ENCODE results near the gene MRPL41. TPM values are rescaled to one million over a fixed set of nuclear protein-coding genes. Genes with fewer than 3 reads are reported as not detected.

MRPL41 gene
- total and polyA plus RNA-seq, 2 of the 13 experiments (the other 11 are each of a cell fraction or from before 2014, with no cell fraction given) = 20.9 to 54.0 TPM

DNA sequence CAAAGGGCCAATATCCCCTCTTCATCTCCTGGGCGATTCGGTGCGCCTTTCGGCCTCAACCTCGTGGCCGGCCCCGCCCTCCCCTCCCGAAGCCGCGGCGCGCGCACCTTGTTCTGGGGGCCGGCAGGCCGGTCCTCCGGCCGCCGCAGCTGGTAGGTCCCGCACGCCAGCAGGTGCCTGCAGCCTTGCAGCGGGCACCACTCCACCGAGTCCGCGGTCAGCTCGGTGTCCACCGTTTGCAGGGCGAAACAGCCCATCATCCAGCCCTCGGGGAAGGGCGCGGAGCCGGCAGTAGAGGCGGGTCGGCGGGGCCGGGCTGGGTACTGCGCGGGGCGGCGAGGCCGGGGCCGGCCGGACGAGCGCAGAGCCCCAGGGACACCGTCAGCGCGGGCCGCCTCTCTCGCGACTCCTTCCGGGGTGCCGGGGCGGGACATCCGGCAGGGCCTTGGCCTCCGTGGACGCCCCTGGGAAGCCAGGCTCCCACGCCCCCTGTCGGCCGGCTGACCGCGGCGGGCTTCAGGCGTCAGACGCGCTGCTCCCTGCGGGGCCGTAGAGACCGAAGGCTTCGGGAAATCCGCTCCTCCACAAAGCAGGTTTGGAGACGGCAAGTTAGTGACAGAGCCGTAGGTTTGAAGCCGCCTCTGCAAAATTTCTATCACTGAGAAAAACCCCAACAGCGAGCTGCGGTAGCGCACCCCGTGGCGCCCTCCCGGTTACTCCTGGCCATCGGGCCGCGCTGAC, 27.0 kb downstream of the MRPL41 start, which contains the start of gene DPH7 (continued):
- TF ChIP-seq, protein P1, sequence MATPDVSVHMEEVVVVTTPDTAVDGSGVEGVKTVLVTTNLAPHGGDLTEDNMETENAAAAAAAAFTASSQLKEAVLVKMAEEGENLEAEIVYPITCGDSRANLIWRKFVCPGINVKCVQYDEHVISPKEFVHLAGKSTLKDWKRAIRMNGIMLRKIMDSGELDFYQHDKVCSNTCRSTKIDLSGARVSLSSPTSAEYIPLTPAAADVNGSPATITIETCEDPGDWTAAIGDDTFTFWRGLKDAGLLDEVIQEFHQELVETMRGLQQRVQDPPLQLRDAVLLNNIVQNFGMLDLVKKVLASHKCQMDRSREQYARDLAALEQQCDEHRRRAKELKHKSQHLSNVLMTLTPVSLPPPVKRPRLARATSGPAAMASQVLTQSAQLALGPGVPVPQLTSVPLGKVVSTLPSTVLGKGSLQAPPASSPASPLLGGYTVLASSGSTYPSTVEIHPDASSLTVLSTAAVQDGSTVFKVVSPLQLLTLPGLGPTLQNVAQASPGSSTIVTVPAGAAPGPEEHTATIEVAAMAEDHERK (CRISPR knock-in tag; IDR thresholded peaks at IDR 0.05; ENCODE audit: low read depth) = peak; percentile 59; the same call in 1 of the 2 replicates
- TF ChIP-seq, protein P2, sequence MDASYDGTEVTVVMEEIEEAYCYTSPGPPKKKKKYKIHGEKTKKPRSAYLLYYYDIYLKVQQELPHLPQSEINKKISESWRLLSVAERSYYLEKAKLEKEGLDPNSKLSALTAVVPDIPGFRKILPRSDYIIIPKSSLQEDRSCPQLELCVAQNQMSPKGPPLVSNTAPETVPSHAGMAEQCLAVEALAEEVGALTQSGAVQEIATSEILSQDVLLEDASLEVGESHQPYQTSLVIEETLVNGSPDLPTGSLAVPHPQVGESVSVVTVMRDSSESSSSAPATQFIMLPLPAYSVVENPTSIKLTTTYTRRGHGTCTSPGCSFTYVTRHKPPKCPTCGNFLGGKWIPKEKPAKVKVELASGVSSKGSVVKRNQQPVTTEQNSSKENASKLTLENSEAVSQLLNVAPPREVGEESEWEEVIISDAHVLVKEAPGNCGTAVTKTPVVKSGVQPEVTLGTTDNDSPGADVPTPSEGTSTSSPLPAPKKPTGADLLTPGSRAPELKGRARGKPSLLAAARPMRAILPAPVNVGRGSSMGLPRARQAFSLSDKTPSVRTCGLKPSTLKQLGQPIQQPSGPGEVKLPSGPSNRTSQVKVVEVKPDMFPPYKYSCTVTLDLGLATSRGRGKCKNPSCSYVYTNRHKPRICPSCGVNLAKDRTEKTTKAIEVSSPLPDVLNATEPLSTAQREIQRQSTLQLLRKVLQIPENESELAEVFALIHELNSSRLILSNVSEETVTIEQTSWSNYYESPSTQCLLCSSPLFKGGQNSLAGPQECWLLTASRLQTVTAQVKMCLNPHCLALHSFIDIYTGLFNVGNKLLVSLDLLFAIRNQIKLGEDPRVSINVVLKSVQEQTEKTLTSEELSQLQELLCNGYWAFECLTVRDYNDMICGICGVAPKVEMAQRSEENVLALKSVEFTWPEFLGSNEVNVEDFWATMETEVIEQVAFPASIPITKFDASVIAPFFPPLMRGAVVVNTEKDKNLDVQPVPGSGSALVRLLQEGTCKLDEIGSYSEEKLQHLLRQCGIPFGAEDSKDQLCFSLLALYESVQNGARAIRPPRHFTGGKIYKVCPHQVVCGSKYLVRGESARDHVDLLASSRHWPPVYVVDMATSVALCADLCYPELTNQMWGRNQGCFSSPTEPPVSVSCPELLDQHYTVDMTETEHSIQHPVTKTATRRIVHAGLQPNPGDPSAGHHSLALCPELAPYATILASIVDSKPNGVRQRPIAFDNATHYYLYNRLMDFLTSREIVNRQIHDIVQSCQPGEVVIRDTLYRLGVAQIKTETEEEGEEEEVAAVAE (CRISPR knock-in tag; IDR thresholded peaks at IDR 0.05; ENCODE audit: borderline replicate concordance) = no peak
- TF ChIP-seq SMAD1 (CRISPR knock-in tag; IDR thresholded peaks at IDR 0.05; ENCODE audit: borderline replicate concordance, low read depth) (no peak), HMG20A (CRISPR knock-in tag; IDR thresholded peaks at IDR 0.05; ENCODE audit: borderline replicate concordance) (no peak), DR1 (CRISPR knock-in tag; IDR thresholded peaks at IDR 0.05) (peak; percentile 49), GATA4 (IDR thresholded peaks at IDR 0.05; ENCODE audit: borderline replicate concordance, low read depth) (no peak), ZNF296 (CRISPR knock-in tag; conservative IDR thresholded peaks at IDR 0.05) (no peak), ZNF292 (CRISPR knock-in tag; IDR thresholded peaks at IDR 0.05; ENCODE audit: borderline replicate concordance, low read depth) (no peak), ZMAT3 (CRISPR knock-in tag; conservative IDR thresholded peaks at IDR 0.05) (peak; percentile 24; the same call in 1 of the 2 replicates), SP2 (CRISPR knock-in tag; IDR thresholded peaks at IDR 0.05) (peak; percentile 95), MATR3 (CRISPR knock-in tag; IDR thresholded peaks at IDR 0.05) (no peak), GPN1 (CRISPR knock-in tag; IDR thresholded peaks at IDR 0.05; ENCODE audit: borderline replicate concordance) (no peak), TCF7L2 (IDR thresholded peaks at IDR 0.05; ENCODE audit: low read depth, low read length) (no peak), ZNF878 (CRISPR knock-in tag; IDR thresholded peaks at IDR 0.05) (peak; percentile 50; the same call in 1 of the 2 replicates), ARNT2 (CRISPR knock-in tag; IDR thresholded peaks at IDR 0.05; ENCODE audit: low read depth) (peak; percentile 90), JARID2 (CRISPR knock-in tag; IDR thresholded peaks at IDR 0.05; ENCODE audit: insufficient replicate concordance) (no peak), YY1 (IDR thresholded peaks at IDR 0.05; ENCODE audit: insufficient read depth, insufficient replicate concordance, low read depth, low read length) (peak; percentile 71), NFYC (CRISPR knock-in tag; IDR thresholded peaks at IDR 0.05) (no peak; the same call in 1 of the 2 replicates), ZNF326 (CRISPR knock-in tag; IDR thresholded peaks at IDR 0.05; ENCODE audit: borderline replicate concordance) (no peak), MTF1 (CRISPR knock-in tag; IDR thresholded peaks at IDR 0.05) (peak; percentile 49; the same call in 1 of the 2 replicates), SP5 (CRISPR knock-in tag; IDR thresholded peaks at IDR 0.05; ENCODE audit: borderline replicate concordance, low read depth) (peak; percentile 11; the same call in 1 of the 2 replicates)
- TF ChIP-seq, protein P3, sequence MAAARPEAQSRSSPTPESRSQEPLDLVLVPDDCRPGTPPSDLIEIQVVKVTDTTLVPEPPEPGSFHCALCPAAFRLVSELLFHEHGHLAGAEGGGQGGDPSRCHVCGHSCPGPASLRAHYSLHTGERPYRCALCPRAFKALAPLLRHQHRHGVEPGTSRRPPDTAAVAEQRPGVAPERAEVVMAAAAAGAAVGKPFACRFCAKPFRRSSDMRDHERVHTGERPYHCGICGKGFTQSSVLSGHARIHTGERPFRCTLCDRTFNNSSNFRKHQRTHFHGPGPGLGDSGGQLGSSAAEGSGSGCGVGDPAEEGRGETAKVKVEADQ (CRISPR knock-in tag; IDR thresholded peaks at IDR 0.05; ENCODE audit: borderline replicate concordance) = peak; percentile 92; the same call in 1 of the 2 replicates
- TF ChIP-seq, protein P4, sequence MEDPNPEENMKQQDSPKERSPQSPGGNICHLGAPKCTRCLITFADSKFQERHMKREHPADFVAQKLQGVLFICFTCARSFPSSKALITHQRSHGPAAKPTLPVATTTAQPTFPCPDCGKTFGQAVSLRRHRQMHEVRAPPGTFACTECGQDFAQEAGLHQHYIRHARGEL (CRISPR knock-in tag; IDR thresholded peaks at IDR 0.05) = no peak

Data from HepG2 (cell line).